Measurements from ENCODE around the gene AGAP1.

- TF ChIP-seq CTCF (IDR thresholded peaks at IDR 0.05) (peak in 1 of 6 experiments; percentile 8), POLR2A (IDR thresholded peaks at IDR 0.05) (no peak)
Measured at GRCh38 chr2:235666213-235666781, 172.5 kb downstream of the AGAP1 start.
